Islet of Langerhans (tissue), 1 donor: Measurements from ENCODE around the gene TPSD1.
"Not testable (repeated sequence)": the region's sequence is repeated elsewhere in the genome, so short reads cannot be mapped to it uniquely, and the experiment has no call there.

Experiments
- FAIRE-seq: peaks from one replicate; lab custom pipeline; 2011; peaks lifted over from hg19 to GRCh38; lab: Jason Lieb, UNC

TPSD1 gene

GRCh38 chr16:1262846-1263221 lies 7.0 kb downstream of the TPSD1 start:
- FAIRE-seq: no peak

- no peak for FAIRE-seq
Measured at GRCh38 chr16:1263591-1264344, 7.9 kb downstream of the TPSD1 start.

GRCh38 chr16:1264345-1265089 lies 8.6 kb downstream of the TPSD1 start:
- no peak for FAIRE-seq

- FAIRE-seq: no peak
Measured at GRCh38 chr16:1265090-1265630, 9.3 kb downstream of the TPSD1 start.

- no peak for FAIRE-seq
Measured at GRCh38 chr16:1265826-1266225, 10.0 kb downstream of the TPSD1 start.

GRCh38 chr16:1269418-1269817 lies 13.5 kb downstream of the TPSD1 start:
- FAIRE-seq: not testable (repeated sequence)

- no peak for FAIRE-seq
Measured at GRCh38 chr16:1271380-1271723, 15.5 kb downstream of the TPSD1 start.

- not testable (repeated sequence) for FAIRE-seq
Measured at GRCh38 chr16:1271724-1272413, 16.0 kb downstream of the TPSD1 start.

GRCh38 chr16:1272453-1273198 lies 16.8 kb downstream of the TPSD1 start:
- no peak for FAIRE-seq

- no peak for FAIRE-seq
Measured at GRCh38 chr16:1273816-1274215, 17.9 kb downstream of the TPSD1 start.

GRCh38 chr16:1274767-1275166 lies 18.9 kb downstream of the TPSD1 start:
- no peak for FAIRE-seq

GRCh38 chr16:1275791-1276579 lies 20.1 kb downstream of the TPSD1 start:
- no peak for FAIRE-seq

- no peak for FAIRE-seq
Measured at GRCh38 chr16:1276580-1276878, 20.7 kb downstream of the TPSD1 start.

GRCh38 chr16:1277151-1277598 lies 21.3 kb downstream of the TPSD1 start:
- FAIRE-seq: no peak

GRCh38 chr16:1277617-1278282 lies 21.9 kb downstream of the TPSD1 start:
- FAIRE-seq: no peak

GRCh38 chr16:1278477-1278876 lies 22.6 kb downstream of the TPSD1 start:
- no peak for FAIRE-seq

GRCh38 chr16:1279081-1279944 lies 23.4 kb downstream of the TPSD1 start:
- FAIRE-seq: no peak

GRCh38 chr16:1279945-1280589 lies 24.2 kb downstream of the TPSD1 start:
- no peak for FAIRE-seq

- FAIRE-seq: no peak
Measured at GRCh38 chr16:1280783-1281182, 24.9 kb downstream of the TPSD1 start.

- no peak for FAIRE-seq
Measured at GRCh38 chr16:1281517-1281916, 25.6 kb downstream of the TPSD1 start.
